Large intestine (tissue), 12 donors: ENCODE data around the gene BCLAF3. TPM values are rescaled to one million over a fixed set of nuclear protein-coding genes. Genes with fewer than 3 reads are reported as not detected.

Experiments used
- DNase-seq, 2 donors: peaks; one replicate each; pipeline versions ENCODE4 v3.0.0 to v3.0.0-alpha.2; 2013
- H3K27ac ChIP-seq: one replicate; pipeline ENCODE4 v1.5.1; 2013; ENCODE audit warnings: low read length
- H3K27me3 ChIP-seq: 2 replicates; pipeline ENCODE4 v1.6.1; 2013; ENCODE audit warnings: low read length; ENCODE audit not compliant: control insufficient read depth, insufficient read depth
- H3K36me3 ChIP-seq: 2 replicates; pipeline ENCODE4 v1.6.1; 2013; ENCODE audit warnings: low read length; ENCODE audit not compliant: control insufficient read depth, insufficient read depth
- H3K4me1 ChIP-seq: one replicate; pipeline ENCODE4 v1.6.1; 2013; ENCODE audit warnings: low read length; ENCODE audit not compliant: control insufficient read depth, insufficient read depth
- H3K4me3 ChIP-seq: one replicate; pipeline ENCODE4 v1.5.1; 2013; ENCODE audit warnings: low read length
- H3K9me3 ChIP-seq: one replicate; pipeline ENCODE4 v1.6.1; 2013; ENCODE audit warnings: mild to moderate bottlenecking, low read depth, low read length, moderate library complexity; ENCODE audit not compliant: control insufficient read depth
- WGBS: methylation state at CpG from one replicate; pipeline ENCODE4 v1.1.5; 2013; ENCODE audit warnings: low lambda C conversion rate; ENCODE audit not compliant: insufficient coverage; 5-methylcytosine and 5-hydroxymethylcytosine counted together
- long read RNA-seq, 11 donors: transcript quantifications; one replicate each; lab custom pipeline, GENCODE V29; 2026
- polyA plus RNA-seq: library from polyadenylated mRNA; unstranded; fragments of 120-200 nt; gene quantifications from one replicate; pipeline ENCODE4 v1.2.1, GENCODE V29; 2013

The BCLAF3 gene
- 15.7 TPM for polyA plus RNA-seq
- long read RNA-seq, donor 1: 0 reads
- long read RNA-seq, donor 2: 0 reads
- long read RNA-seq, donor 3: 0 reads
- long read RNA-seq, donor 4: 0 reads
- long read RNA-seq, donor 5, partial matches to known transcripts: 6 of 6 reads
- long read RNA-seq, donor 5, other reads (novel, unspliced or antisense): 0 of 6 reads
- long read RNA-seq, donor 6: 0 reads
- long read RNA-seq, donor 7: 0 reads
- long read RNA-seq, donor 8: 0 reads
- long read RNA-seq, donor 9: 0 reads
- long read RNA-seq, donor 10: 0 reads
- long read RNA-seq, donor 11: 0 reads

DNA sequence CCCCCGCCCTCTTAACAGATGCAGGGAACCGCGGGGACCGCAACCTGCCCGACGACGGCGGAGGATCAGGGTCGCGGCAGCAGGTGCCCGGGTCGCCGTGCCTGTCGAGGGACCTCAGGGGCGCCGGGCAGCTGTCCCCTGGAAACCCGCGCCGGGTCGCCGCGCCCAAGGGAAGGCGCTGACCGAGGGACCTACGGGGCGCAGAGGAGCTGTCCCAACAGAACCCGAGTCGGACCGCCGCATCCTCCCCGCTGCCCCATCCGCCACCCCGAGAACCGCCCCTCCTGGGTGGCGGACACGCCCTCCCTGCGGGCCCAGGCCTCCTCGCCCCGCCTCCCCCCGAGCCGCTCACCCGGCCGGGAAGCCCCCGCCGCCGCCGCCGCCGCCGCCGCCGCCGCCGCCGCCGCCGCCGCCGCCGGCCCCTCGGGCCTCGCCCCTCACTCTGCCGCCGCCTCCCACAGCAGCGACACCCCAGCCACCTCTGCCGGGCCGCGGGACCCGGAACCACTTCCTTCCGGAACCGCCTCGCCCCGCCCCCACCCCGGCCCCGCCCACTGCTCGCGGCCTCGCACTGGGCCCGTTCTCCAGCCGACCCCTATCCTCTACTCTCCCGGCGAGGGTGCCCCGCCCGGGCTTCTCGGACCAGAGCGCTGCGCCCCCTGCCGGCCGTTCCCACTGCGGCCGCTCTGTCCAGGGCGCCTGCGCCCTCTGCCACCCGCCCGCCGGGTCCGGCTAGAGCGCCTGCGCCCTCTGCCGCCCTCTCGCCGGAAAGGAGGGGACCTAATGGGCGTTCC is at the start of gene BCLAF3:
Gene BCLAF3 (minus strand): TSS at position 506 of the 794 bp plus-strand sequence. CDS start 20,797 bp downstream, outside the sequence.
- H3K4me3 ChIP-seq: peak within 1 kb of the TSS; percentile 80
- no peaks in the 10 kb centered on the region for H3K9me3 ChIP-seq
- DNase-seq: peak; percentile 85 to 86
- H3K27me3 ChIP-seq: no peaks in the 10 kb centered on the region
- no peaks in the 10 kb centered on the region for H3K4me1 ChIP-seq
- WGBS: no CpG with 5 or more reads among the region's 103 CpGs
- H3K36me3 ChIP-seq: no peaks in the 10 kb centered on the region
- H3K27ac ChIP-seq: peak within 1 kb of the TSS; percentile 96

- Histone ChIP-seq H3K27ac (no peak overlapping the region), H3K27me3 (no peaks in the 10 kb centered on the region), H3K4me3 (no peak overlapping the region), H3K9me3 (no peaks in the 10 kb centered on the region), H3K36me3 (no peaks in the 10 kb centered on the region), H3K4me1 (no peaks in the 10 kb centered on the region)
- no peak for DNase-seq
- no CpG with 5 or more reads among the region's 3 CpGs for WGBS
Observed at GRCh38 chrX:20038966-20039365, 48.1 kb upstream of the BCLAF3 start.

GRCh38 chrX:20037186-20037585 is 46.3 kb upstream of the BCLAF3 start:
- Histone ChIP-seq H3K36me3 (no peaks in the 10 kb centered on the region), H3K4me1 (no peaks in the 10 kb centered on the region), H3K27ac (no peak overlapping the region), H3K4me3 (no peak overlapping the region), H3K9me3 (no peaks in the 10 kb centered on the region), H3K27me3 (no peaks in the 10 kb centered on the region)
- no peak for DNase-seq
- WGBS: no CpG with 5 or more reads among the region's 6 CpGs

- no CpG with 5 or more reads among the region's 2 CpGs for WGBS
- Histone ChIP-seq H3K9me3 (no peaks in the 10 kb centered on the region), H3K27me3 (no peaks in the 10 kb centered on the region), H3K36me3 (no peaks in the 10 kb centered on the region), H3K4me1 (peaks cover 18% of the 10 kb centered on the region), H3K27ac (no peak overlapping the region), H3K4me3 (no peak overlapping the region)
- no peak for DNase-seq
Observed at GRCh38 chrX:20032201-20032600, 41.3 kb upstream of the BCLAF3 start.

DNA sequence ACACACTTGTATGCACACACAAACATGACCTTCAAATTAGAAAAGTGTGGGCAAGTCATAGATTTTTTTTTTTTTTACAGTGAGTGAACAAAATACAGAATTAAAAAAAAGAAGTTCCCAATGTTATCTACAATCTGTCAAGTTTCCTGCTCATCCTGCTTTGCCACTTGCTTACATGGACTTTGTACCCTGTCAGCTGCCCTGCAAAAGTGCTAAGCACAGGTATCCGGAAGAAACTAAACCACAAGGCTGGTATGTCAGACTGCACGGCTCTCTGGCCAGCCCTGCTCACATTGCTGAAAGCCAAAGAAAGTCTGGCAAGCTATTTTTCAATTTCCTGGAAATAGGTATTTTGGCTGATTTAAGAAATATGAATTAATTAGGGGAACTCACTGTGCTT is 38.9 kb upstream of the BCLAF3 start:
- H3K9me3 ChIP-seq: no peaks in the 10 kb centered on the region
- H3K27me3 ChIP-seq: no peaks in the 10 kb centered on the region
- no peaks in the 10 kb centered on the region for H3K36me3 ChIP-seq
- peak overlapping the region; percentile 90 for H3K27ac ChIP-seq
- DNase-seq: peak; percentile 85 to 86
- H3K4me1 ChIP-seq: peaks cover 18% of the 10 kb centered on the region
- WGBS: no CpG with 5 or more reads among the region's 2 CpGs
- H3K4me3 ChIP-seq: no peak overlapping the region

- WGBS: no CpG with 5 or more reads among the region's 8 CpGs
- H3K27ac ChIP-seq: peak overlapping the region; percentile 81
- no peaks in the 10 kb centered on the region for H3K27me3 ChIP-seq
- DNase-seq: peak; percentile 50 to 77
- no peaks in the 10 kb centered on the region for H3K9me3 ChIP-seq
- peaks cover 18% of the 10 kb centered on the region for H3K4me1 ChIP-seq
- H3K4me3 ChIP-seq: no peak overlapping the region
- H3K36me3 ChIP-seq: no peaks in the 10 kb centered on the region
Observed at GRCh38 chrX:20028588-20028987, 37.7 kb upstream of the BCLAF3 start.

DNA sequence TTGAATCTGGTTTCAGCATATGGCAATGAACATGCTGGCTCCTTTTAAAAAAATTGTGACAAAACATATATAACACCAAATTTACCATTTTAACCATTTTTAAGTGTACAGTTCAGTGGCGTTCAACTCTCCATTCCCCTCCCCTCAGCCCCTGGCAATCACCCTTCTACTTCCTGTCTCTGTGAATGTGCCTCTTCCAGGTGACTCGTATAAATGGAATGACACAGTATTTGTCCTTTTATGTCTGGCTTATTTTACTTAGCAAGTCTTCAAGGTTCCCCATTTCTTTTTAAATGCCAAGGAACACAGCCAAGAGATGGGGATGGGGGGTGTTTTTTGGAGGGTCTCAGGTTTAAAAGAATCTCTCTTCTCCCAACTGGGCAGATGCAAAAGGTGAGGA is 35.4 kb upstream of the BCLAF3 start:
- Histone ChIP-seq H3K4me1 (peaks cover 18% of the 10 kb centered on the region), H3K36me3 (no peaks in the 10 kb centered on the region), H3K9me3 (no peaks in the 10 kb centered on the region), H3K27ac (no peak overlapping the region), H3K27me3 (no peaks in the 10 kb centered on the region), H3K4me3 (no peak overlapping the region)
- no peak for DNase-seq
- WGBS: no CpG with 5 or more reads among the region's 2 CpGs

DNA sequence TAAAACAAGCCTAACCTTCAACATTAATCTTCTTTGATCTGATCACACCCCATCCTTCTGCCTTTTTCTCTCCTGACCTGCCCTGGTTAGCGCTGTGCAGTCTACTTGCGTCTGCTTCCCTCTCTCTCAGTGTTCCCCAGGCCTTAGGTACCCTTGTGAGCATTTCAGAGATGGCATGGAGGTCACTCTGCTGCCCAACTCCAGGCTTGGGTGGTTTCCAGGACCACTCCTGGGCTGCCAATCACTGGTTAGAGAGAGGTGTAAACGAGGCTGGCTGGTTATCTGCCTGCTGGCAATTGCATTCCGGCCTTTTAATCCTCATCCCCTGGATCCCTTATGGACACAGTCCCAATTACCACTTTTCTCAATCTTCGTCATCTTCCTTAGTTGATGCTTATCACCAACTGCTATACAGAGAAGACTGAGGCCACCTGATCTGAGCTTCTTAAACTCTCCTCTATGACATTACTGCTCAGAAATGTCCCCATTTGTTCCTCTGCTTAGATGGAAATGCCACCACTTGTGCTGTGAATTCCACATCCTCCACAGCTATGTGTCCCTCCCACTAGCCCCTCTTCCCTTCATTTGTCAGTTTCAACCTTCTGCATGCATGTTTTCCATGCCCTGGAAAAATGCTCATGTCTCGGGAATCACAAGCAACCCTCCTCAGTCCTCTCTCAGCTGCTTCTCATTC is 29.0 kb upstream of the BCLAF3 start:
- no CpG with 5 or more reads among the region's 6 CpGs for WGBS
- Histone ChIP-seq H3K9me3 (no peaks in the 10 kb centered on the region), H3K27me3 (no peaks in the 10 kb centered on the region)

DNA sequence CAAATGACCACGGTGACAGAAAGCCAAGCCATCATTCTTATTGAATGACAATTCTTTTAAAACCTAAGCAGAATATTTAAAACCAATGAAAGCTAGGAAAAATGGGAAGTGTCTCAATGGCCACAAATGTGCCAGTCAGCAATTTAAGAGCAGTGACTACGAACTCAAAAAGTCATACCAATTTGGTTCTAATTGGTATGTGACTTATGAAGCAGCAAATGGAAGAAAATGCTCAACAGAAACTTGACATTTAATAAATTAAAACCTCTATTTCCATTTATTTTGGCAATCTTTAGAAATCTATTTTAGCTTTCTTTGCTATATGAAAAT is 25.7 kb upstream of the BCLAF3 start:
- Histone ChIP-seq H3K27me3 (no peaks in the 10 kb centered on the region), H3K9me3 (no peaks in the 10 kb centered on the region), H3K27ac (no peak overlapping the region), H3K4me3 (no peak overlapping the region), H3K36me3 (no peaks in the 10 kb centered on the region), H3K4me1 (no peaks in the 10 kb centered on the region)
- no CpG with 5 or more reads among the region's 2 CpGs for WGBS
- DNase-seq: no peak

More for the DNA sequence above, 29.0 kb upstream of the BCLAF3 start:
- Histone ChIP-seq H3K4me1 (no peaks in the 10 kb centered on the region), H3K36me3 (no peaks in the 10 kb centered on the region), H3K27ac (no peak overlapping the region), H3K4me3 (no peak overlapping the region)
- DNase-seq: no peak

DNA sequence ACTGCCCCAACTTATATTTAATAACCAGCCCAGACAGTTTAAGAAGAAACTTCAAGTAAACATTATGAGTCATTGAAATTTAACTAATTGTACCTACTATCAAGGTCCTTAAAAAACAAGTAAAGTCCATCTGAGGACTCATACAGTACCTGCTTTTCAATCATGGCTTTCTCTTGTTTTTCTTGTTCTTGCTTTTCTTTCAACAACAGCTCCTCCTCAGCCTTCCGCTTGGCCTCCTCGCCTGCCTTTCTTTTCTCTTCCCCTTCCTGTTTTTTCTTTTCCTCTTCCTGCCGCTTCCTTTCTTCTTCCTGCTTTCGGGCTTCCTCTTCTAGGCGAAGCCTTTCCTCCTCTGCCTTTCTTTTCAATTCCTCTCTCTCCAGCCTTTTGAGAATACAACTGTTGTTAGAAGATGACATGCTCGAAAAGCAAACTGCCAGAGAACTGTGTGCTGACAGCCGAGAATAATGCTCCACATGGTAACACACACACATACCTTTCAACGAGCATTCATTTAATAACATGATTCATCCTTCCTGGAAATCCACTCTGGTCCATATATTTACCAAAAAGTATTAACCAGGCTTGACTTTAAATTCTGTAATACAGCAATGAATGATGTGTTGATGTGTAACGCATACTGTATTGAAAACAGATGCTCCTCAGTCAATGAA is 25.2 kb upstream of the BCLAF3 start:
- DNase-seq: no peak
- Histone ChIP-seq H3K9me3 (no peaks in the 10 kb centered on the region), H3K27ac (no peak overlapping the region), H3K4me1 (no peaks in the 10 kb centered on the region), H3K27me3 (no peaks in the 10 kb centered on the region), H3K36me3 (no peaks in the 10 kb centered on the region), H3K4me3 (no peak overlapping the region)
- 93% methylated on average over 3 of the region's 9 CpGs for WGBS
